Measurements from ENCODE around the gene GREB1. TPM values are rescaled to one million over a fixed set of nuclear protein-coding genes. Genes with fewer than 3 reads are reported as not detected.

GREB1 gene
- total and polyA plus RNA-seq, 9 donors, result 104 to 723 (median 232) TPM

GRCh38 chr2:11657195-11657594, 123.3 kb downstream of the GREB1 start:
- H3K9me3 ChIP-seq, result no peaks in the 10 kb centered on the region
- H3K4me1 ChIP-seq (ENCODE audit: insufficient read depth), result peaks cover 6% of the 10 kb centered on the region
- TF ChIP-seq EP300 (IDR thresholded peaks at IDR 0.05), result no peak
- TF ChIP-seq POLR2A (IDR thresholded peaks at IDR 0.05), result no peak
- TF ChIP-seq, protein P1, sequence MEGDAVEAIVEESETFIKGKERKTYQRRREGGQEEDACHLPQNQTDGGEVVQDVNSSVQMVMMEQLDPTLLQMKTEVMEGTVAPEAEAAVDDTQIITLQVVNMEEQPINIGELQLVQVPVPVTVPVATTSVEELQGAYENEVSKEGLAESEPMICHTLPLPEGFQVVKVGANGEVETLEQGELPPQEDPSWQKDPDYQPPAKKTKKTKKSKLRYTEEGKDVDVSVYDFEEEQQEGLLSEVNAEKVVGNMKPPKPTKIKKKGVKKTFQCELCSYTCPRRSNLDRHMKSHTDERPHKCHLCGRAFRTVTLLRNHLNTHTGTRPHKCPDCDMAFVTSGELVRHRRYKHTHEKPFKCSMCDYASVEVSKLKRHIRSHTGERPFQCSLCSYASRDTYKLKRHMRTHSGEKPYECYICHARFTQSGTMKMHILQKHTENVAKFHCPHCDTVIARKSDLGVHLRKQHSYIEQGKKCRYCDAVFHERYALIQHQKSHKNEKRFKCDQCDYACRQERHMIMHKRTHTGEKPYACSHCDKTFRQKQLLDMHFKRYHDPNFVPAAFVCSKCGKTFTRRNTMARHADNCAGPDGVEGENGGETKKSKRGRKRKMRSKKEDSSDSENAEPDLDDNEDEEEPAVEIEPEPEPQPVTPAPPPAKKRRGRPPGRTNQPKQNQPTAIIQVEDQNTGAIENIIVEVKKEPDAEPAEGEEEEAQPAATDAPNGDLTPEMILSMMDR (IDR thresholded peaks at IDR 0.05), result no peak
- no peak overlapping the region for H3K4me3 ChIP-seq
- no peaks in the 10 kb centered on the region for H3K36me3 ChIP-seq
- 86 to 90% (median 88%) methylated on average over 11 of the region's 11 CpGs for WGBS, 3 donors
- DNase-seq, result no peak
- no peaks in the 10 kb centered on the region for H3K27me3 ChIP-seq
- intact Hi-C loops (cut with DNase I), result no loop called here
- H3K27ac ChIP-seq, result no peak overlapping the region

GRCh38 chr2:11657646-11658045, 123.8 kb downstream of the GREB1 start:
- Histone ChIP-seq H3K4me3 (no peak overlapping the region), H3K9me3 (no peaks in the 10 kb centered on the region), H3K27ac (no peak overlapping the region), H3K4me1 (ENCODE audit: insufficient read depth) (peaks cover 6% of the 10 kb centered on the region), H3K27me3 (no peaks in the 10 kb centered on the region), H3K36me3 (no peaks in the 10 kb centered on the region)
- intact Hi-C loops (cut with DNase I), result no loop called here
- TF ChIP-seq POLR2A (IDR thresholded peaks at IDR 0.05) (no peak), EP300 (IDR thresholded peaks at IDR 0.05) (no peak)
- TF ChIP-seq, protein P1 (IDR thresholded peaks at IDR 0.05), result no peak
- WGBS, 3 donors, result 75 to 78% (median 78%) methylated on average over 11 of the region's 11 CpGs
- DNase-seq, result no peak

GRCh38 chr2:11658208-11659114, 124.6 kb downstream of the GREB1 start:
- Histone ChIP-seq H3K27me3 (no peaks in the 10 kb centered on the region), H3K4me3 (no peak overlapping the region), H3K9me3 (no peaks in the 10 kb centered on the region), H3K4me1 (ENCODE audit: insufficient read depth) (peaks cover 6% of the 10 kb centered on the region), H3K27ac (no peak overlapping the region), H3K36me3 (no peaks in the 10 kb centered on the region)
- DNase-seq, result no peak
- intact Hi-C loops (cut with DNase I), result no loop called here
- WGBS, 3 donors, result 80 to 86% (median 86%) methylated on average over 19 of the region's 19 CpGs
- no peak for TF ChIP-seq EP300 (IDR thresholded peaks at IDR 0.05)
- TF ChIP-seq, protein P1 (IDR thresholded peaks at IDR 0.05), result no peak
- TF ChIP-seq POLR2A (IDR thresholded peaks at IDR 0.05), result no peak

GRCh38 chr2:11659115-11659475, 125.2 kb downstream of the GREB1 start:
- H3K4me3 ChIP-seq, result no peak overlapping the region
- intact Hi-C loops (cut with DNase I), result no loop called here

More at GRCh38 chr2:11659115-11659475, 125.2 kb downstream of the GREB1 start:
- no peak for TF ChIP-seq EP300 (IDR thresholded peaks at IDR 0.05)
- no peak for TF ChIP-seq POLR2A (IDR thresholded peaks at IDR 0.05)
- TF ChIP-seq, protein P1 (IDR thresholded peaks at IDR 0.05), result no peak
- 85 to 87% (median 86%) methylated on average over 11 of the region's 11 CpGs for WGBS, 3 donors
- Histone ChIP-seq H3K4me1 (ENCODE audit: insufficient read depth) (peaks cover 6% of the 10 kb centered on the region), H3K27me3 (no peaks in the 10 kb centered on the region), H3K9me3 (no peaks in the 10 kb centered on the region), H3K36me3 (no peaks in the 10 kb centered on the region), H3K27ac (no peak overlapping the region)
- DNase-seq, result no peak

All from ovary (tissue), 9 donors.